SK-N-SH (cell line): ENCODE results near the gene CCNL2. TPM values are rescaled to one million over a fixed set of nuclear protein-coding genes. Genes with fewer than 3 reads are reported as not detected.

Source experiments
- CTCF ChIA-PET: fragments of 300-600, 350-600 bp; formaldehyde crosslinking; extraction: SDS; loops from one replicate; lab custom pipeline; 2021; lab: Yijun Ruan, JAX
- POLR2A ChIA-PET: fragments of 350-600 bp; sonication (Branson Sonifier 250); formaldehyde crosslinking; extraction: SDS; loops from one replicate; lab custom pipeline; 2020; ENCODE audit warnings: antibody characterized with exemption, inconsistent platforms; lab: Yijun Ruan, JAX
- DNase-seq: peaks from one replicate; pipeline ENCODE4 v3.0.0; 2012
- H2AFZ ChIP-seq: fragments of 200-600 bp; sonication (generic); 2 replicates; pipeline ENCODE4 v1.8.1; 2016; ENCODE audit warnings: antibody characterized with exemption, mild to moderate bottlenecking, low read depth
- H3F3A ChIP-seq: fragments of 200-600 bp; sonication (generic); replicated peaks from 2 replicates; pipeline ENCODE3; 2016; ENCODE audit warnings: antibody characterized with exemption, mild to moderate bottlenecking; ENCODE audit not compliant: insufficient read depth
- H3K27ac ChIP-seq, 2 experiments: fragments of 200-500 bp in 1 of 2; fragments of 200-600 bp in 1 of 2; sonication (Bioruptor generic) in 1 of 2; sonication (generic), shearing (Covaris generic) in 1 of 2; 2 replicates each; pipeline versions ENCODE4 v1.5.1 to v1.6.1; 2014 to 2016; ENCODE audit warnings: low read depth in 2 of 2, inconsistent platforms in 1 of 2, low read length in 1 of 2, mild to moderate bottlenecking in 1 of 2, mixed read lengths in 1 of 2
- H3K27me3 ChIP-seq: fragments of 200-600 bp; sonication (generic), shearing (Covaris generic); 2 replicates; pipeline ENCODE4 v1.6.1; 2016; ENCODE audit warnings: mixed run types; ENCODE audit not compliant: insufficient read depth
- H3K36me3 ChIP-seq, 2 experiments: fragments of 200-500 bp in 1 of 2; fragments of 200-600 bp in 1 of 2; sonication (Bioruptor generic) in 1 of 2; sonication (generic) in 1 of 2; replicated peaks in 1 of 2; 2 replicates each; pipeline versions ENCODE3 to v1.5.1; 2014 to 2016; ENCODE audit warnings: low read length in 1 of 2, mild to moderate bottlenecking in 1 of 2; ENCODE audit not compliant: insufficient read depth in 2 of 2, control insufficient read depth in 1 of 2
- H3K4me1 ChIP-seq, 2 experiments: fragments of 200-500 bp in 1 of 2; fragments of 200-600 bp in 1 of 2; sonication (Bioruptor generic) in 1 of 2; sonication (generic), shearing (Covaris generic) in 1 of 2; 2 replicates each; pipeline versions ENCODE4 v1.5.1 to v1.6.1; 2014 to 2016; ENCODE audit warnings: low read depth in 1 of 2, low read length in 1 of 2, mixed run types in 1 of 2; ENCODE audit not compliant: insufficient read depth in 2 of 2, control insufficient read depth in 1 of 2
- H3K4me2 ChIP-seq: fragments of 200-600 bp; sonication (generic), shearing (Covaris generic); 2 replicates; pipeline ENCODE4 v1.6.1; 2017; ENCODE audit warnings: mixed run types
- H3K4me3 ChIP-seq, 2 experiments: fragments of 200-500 bp in 1 of 2; fragments of 200-600 bp in 1 of 2; sonication (Bioruptor generic) in 1 of 2; sonication (generic), shearing (Covaris generic) in 1 of 2; 2 replicates each; pipeline versions ENCODE4 v1.5.1 to v1.8.1; 2014 to 2016; ENCODE audit warnings: low read depth in 2 of 2, inconsistent platforms in 1 of 2, low read length in 1 of 2, mild to moderate bottlenecking in 1 of 2, mixed read lengths in 1 of 2, moderate library complexity in 1 of 2
- H3K79me2 ChIP-seq: fragments of 200-600 bp; sonication (generic); 2 replicates; pipeline ENCODE4 v1.8.1; 2017; ENCODE audit warnings: mild to moderate bottlenecking; ENCODE audit not compliant: insufficient read depth
- H3K9ac ChIP-seq: fragments of 200-600 bp; sonication (generic); 2 replicates; pipeline ENCODE4 v1.6.1; 2017; ENCODE audit warnings: mixed run types
- H3K9me2 ChIP-seq: fragments of 200-600 bp; sonication (generic); 2 replicates; pipeline ENCODE4 v1.6.1; 2017; ENCODE audit warnings: mixed run types
- H3K9me3 ChIP-seq: fragments of 200-600 bp; sonication (generic); 2 replicates; pipeline ENCODE4 v1.6.1; 2017; ENCODE audit warnings: mixed run types, mild to moderate bottlenecking, moderate library complexity
- H4K20me1 ChIP-seq: fragments of 200-600 bp; sonication (generic); 2 replicates; pipeline ENCODE4 v1.6.1; 2017; ENCODE audit warnings: mild to moderate bottlenecking, mixed run types; ENCODE audit not compliant: insufficient read depth
- EZH2phosphoT487 ChIP-seq: fragments of 200-600 bp; sonication (generic); IDR thresholded peaks from 2 replicates; pipeline ENCODE4 v1.6.1; 2017; ENCODE audit warnings: low read depth, mixed run types, mild to moderate bottlenecking, antibody characterized with exemption, moderate library complexity, borderline replicate concordance
- FOSL2 ChIP-seq: IDR thresholded peaks from 2 replicates; pipeline ENCODE4 v1.4.0; 2012; ENCODE audit warnings: low read depth, mild to moderate bottlenecking, moderate library complexity, borderline replicate concordance
- FOXJ3 ChIP-seq: sonication (generic); formaldehyde crosslinking; IDR thresholded peaks from 2 replicates; pipeline ENCODE4 v1.5.1; 2020; ENCODE audit warnings: mild to moderate bottlenecking, missing genetic modification reagents
- FOXM1 ChIP-seq: IDR thresholded peaks from 2 replicates; pipeline ENCODE4 v1.4.0; 2012; ENCODE audit warnings: low read depth, mild to moderate bottlenecking
- GABPA ChIP-seq: IDR thresholded peaks from 2 replicates; pipeline ENCODE4 v1.4.0; 2012; ENCODE audit warnings: low read depth, mild to moderate bottlenecking
- GATA2 ChIP-seq: sonication (generic); formaldehyde crosslinking; IDR thresholded peaks from 2 replicates; pipeline ENCODE4 v1.5.0; 2020; ENCODE audit warnings: mild to moderate bottlenecking, missing genetic modification reagents
- MAX ChIP-seq: IDR thresholded peaks from 2 replicates; pipeline ENCODE4 v1.4.0; 2012; ENCODE audit warnings: low read depth
- MEF2A ChIP-seq: IDR thresholded peaks from 2 replicates; pipeline ENCODE4 v1.4.0; 2012; ENCODE audit warnings: low read depth, borderline replicate concordance
- MXI1 ChIP-seq: IDR thresholded peaks from 2 replicates; pipeline ENCODE4 v1.6.1; 2012; ENCODE audit warnings: mild to moderate bottlenecking, low read depth, low read length, improper control_type of control experiment
- NRF1 ChIP-seq: IDR thresholded peaks from 2 replicates; pipeline ENCODE4 v1.6.1; 2012; ENCODE audit warnings: low read depth, mild to moderate bottlenecking, low read length
- RCOR1 ChIP-seq: fragments of 150-350 bp; IDR thresholded peaks from 2 replicates; pipeline ENCODE4 v1.6.1; 2017; ENCODE audit warnings: antibody characterized with exemption, low read length
- REST ChIP-seq: IDR thresholded peaks from 2 replicates; pipeline ENCODE4 v1.6.1; 2012; ENCODE audit warnings: mild to moderate bottlenecking, low read depth, low read length, moderate library complexity
- RFX5 ChIP-seq: IDR thresholded peaks from 2 replicates; pipeline ENCODE4 v1.6.1; 2012; ENCODE audit warnings: mild to moderate bottlenecking, improper control_type of control experiment, low read length
- RXRA ChIP-seq: IDR thresholded peaks from 2 replicates; pipeline ENCODE4 v1.4.0; 2012; ENCODE audit warnings: low read depth, mild to moderate bottlenecking, borderline replicate concordance
- TAF1 ChIP-seq: IDR thresholded peaks from 2 replicates; pipeline ENCODE4 v1.6.1; 2012; ENCODE audit warnings: low read depth, mild to moderate bottlenecking, low read length, moderate library complexity, borderline replicate concordance
- TEAD4 ChIP-seq: IDR thresholded peaks from 2 replicates; pipeline ENCODE4 v1.4.0; 2012; ENCODE audit warnings: mild to moderate bottlenecking, borderline replicate concordance; ENCODE audit not compliant: insufficient read depth
- USF1 ChIP-seq: IDR thresholded peaks from 2 replicates; pipeline ENCODE4 v1.4.0; 2012; ENCODE audit warnings: low read depth, borderline replicate concordance
- WGBS: methylation state at CpG from one replicate; pipeline ENCODE4 v1.1.6; 2017; ENCODE audit warnings: low lambda C conversion rate; 5-methylcytosine and 5-hydroxymethylcytosine counted together
- polyA plus RNA-seq, 3 experiments: library from polyadenylated mRNA; depleted of rRNA; stranded (reverse); fragments of >200 nt; gene quantifications; 2 replicates each; pipeline ENCODE4 v1.2.3, GENCODE V29; 2012
- TF ChIP-seq, protein P1 (sequence below): IDR thresholded peaks from 2 replicates; pipeline ENCODE4; 2012

The CCNL2 gene
- polyA plus RNA-seq, 1 of the 3 experiments (the other 2 are of a cell fraction): 362 TPM

DNA sequence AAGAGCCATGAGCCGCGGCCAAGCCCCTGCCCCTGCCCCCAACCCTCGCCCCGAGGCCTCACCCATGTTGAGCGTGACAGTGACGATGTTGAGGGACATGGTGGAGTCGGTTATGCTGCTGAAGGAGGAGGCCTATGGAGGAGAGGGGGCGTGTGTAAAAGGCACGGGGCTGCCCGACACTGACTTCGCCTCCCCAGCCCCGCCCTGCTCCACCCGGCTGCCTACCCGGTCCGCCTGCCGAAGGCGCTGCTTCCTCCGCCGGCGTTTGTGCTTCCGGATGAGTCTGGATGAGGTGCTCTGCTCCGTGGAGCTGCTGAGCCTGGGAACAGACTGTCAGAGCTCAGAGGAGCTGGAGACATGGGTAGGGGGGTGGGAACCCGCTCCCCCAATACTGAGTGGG, 59.0 kb downstream of the CCNL2 start (continued):
- TF ChIP-seq USF1 (no peak), FOSL2 (no peak), REST (no peak), RCOR1 (no peak), MEF2A (no peak)
- TF ChIP-seq, protein P1, sequence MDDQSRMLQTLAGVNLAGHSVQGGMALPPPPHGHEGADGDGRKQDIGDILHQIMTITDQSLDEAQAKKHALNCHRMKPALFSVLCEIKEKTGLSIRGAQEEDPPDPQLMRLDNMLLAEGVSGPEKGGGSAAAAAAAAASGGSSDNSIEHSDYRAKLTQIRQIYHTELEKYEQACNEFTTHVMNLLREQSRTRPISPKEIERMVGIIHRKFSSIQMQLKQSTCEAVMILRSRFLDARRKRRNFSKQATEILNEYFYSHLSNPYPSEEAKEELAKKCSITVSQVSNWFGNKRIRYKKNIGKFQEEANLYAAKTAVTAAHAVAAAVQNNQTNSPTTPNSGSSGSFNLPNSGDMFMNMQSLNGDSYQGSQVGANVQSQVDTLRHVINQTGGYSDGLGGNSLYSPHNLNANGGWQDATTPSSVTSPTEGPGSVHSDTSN: no peak

DNA sequence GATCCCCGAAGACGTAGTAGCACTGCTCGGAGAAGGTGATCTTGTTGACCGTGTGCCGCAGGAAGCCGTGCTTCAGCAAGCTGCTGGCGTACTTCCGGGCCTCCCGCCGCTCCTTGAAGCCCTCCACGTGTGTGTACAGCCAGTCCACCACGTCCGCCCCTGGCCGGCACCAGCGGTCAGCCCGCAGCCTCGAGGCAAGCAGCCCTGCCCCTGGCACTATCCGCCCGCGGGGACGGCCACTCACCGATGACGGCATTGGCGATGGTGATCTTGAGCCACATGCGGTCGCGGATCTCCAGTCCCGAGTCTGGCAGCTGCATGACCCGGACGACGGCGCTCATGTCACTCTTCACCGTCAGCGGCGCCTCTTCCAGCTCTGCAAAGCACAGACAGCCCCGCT, 60.9 kb downstream of the CCNL2 start:
- H3K27me3 ChIP-seq: no peaks in the 10 kb centered on the region
- H3K4me3 ChIP-seq: no peak overlapping the region
- CTCF ChIA-PET: interaction anchor here (1.4 to 1.8 kb wide), 2 partner anchors 10 to 33 kb away, joined by 4 to 5 read pairs; partner anchors contain the start of gene DVL1
- no peak overlapping the region for H3K4me2 ChIP-seq
- peaks cover 0 to 20% of the 10 kb centered on the region in 2 experiments for H3K36me3 ChIP-seq
- no peaks in the 10 kb centered on the region; the same call in 1 of the 2 replicates for H3K79me2 ChIP-seq
- no peaks in the 10 kb centered on the region for H3F3A ChIP-seq
- H4K20me1 ChIP-seq: peaks cover 5% of the 10 kb centered on the region; the same call in 1 of the 2 replicates
- no peak for DNase-seq
- no peaks in the 10 kb centered on the region for H3K9me3 ChIP-seq
- POLR2A ChIA-PET: no interaction called here
- no peaks in the 10 kb centered on the region for H3K9me2 ChIP-seq
- H3K27ac ChIP-seq: no peak overlapping the region
- H3K9ac ChIP-seq: no peak overlapping the region
- H3K4me1 ChIP-seq: no peaks in the 10 kb centered on the region
- 90% methylated on average over 2 of the region's 36 CpGs for WGBS
- H2AFZ ChIP-seq: no peak overlapping the region
- TF ChIP-seq TAF1 (no peak), GABPA (no peak), FOXM1 (no peak), MAX (no peak), RFX5 (no peak), FOXJ3 (no peak), GATA2 (CRISPR knock-in tag) (no peak), MXI1 (no peak), REST (no peak), RXRA (no peak), TEAD4 (no peak), FOSL2 (no peak), NRF1 (no peak), EZH2phosphoT487 (no peak)
- TF ChIP-seq, protein P1: no peak
